Panc1 (cell line): Measurements from ENCODE around the gene NUDT22.

Experiments used
- POLR2AphosphoS5 ChIP-seq: IDR thresholded peaks from 2 replicates; pipeline ENCODE4 v1.6.1; 2012; ENCODE audit warnings: mild to moderate bottlenecking, low read depth, low read length, moderate library complexity
- TCF7L2 ChIP-seq: IDR thresholded peaks from 2 replicates; pipeline ENCODE4 v1.6.1; 2011; ENCODE audit warnings: mild to moderate bottlenecking, low read depth, low read length, inconsistent platforms
- TF ChIP-seq, protein P1 (sequence below): fragments of 450-650 bp; IDR thresholded peaks from 2 replicates; pipeline ENCODE4 v1.5.1; 2017; ENCODE audit warnings: mild to moderate bottlenecking
- TF ChIP-seq, protein P2 (sequence below), 2 experiments: IDR thresholded peaks; 2 replicates each; pipeline ENCODE4 v1.6.1; 2011 to 2012; ENCODE audit warnings: low read depth in 2 of 2, control low read depth in 1 of 2, low read length in 1 of 2, mild to moderate bottlenecking in 1 of 2, moderate library complexity in 1 of 2; ENCODE audit not compliant: insufficient read depth in 1 of 2

DNA sequence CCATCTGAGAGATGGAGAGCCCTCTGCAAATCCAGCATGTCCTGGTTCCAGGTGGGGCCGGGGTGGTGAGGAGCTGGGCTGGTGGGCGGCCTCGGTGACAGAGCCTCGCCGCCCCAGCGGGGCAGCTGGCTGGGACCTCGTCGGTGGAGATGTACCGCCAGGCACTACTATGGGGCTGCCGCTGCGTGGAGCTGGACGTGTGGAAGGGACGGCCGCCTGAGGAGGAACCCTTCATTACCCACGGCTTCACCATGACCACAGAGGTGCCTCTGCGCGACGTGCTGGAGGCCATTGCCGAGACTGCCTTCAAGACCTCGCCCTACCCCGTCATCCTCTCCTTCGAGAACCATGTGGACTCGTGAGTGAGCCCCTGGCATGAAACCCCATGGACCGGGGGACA, 32.3 kb downstream of the NUDT22 start:
- TF ChIP-seq, protein P1, sequence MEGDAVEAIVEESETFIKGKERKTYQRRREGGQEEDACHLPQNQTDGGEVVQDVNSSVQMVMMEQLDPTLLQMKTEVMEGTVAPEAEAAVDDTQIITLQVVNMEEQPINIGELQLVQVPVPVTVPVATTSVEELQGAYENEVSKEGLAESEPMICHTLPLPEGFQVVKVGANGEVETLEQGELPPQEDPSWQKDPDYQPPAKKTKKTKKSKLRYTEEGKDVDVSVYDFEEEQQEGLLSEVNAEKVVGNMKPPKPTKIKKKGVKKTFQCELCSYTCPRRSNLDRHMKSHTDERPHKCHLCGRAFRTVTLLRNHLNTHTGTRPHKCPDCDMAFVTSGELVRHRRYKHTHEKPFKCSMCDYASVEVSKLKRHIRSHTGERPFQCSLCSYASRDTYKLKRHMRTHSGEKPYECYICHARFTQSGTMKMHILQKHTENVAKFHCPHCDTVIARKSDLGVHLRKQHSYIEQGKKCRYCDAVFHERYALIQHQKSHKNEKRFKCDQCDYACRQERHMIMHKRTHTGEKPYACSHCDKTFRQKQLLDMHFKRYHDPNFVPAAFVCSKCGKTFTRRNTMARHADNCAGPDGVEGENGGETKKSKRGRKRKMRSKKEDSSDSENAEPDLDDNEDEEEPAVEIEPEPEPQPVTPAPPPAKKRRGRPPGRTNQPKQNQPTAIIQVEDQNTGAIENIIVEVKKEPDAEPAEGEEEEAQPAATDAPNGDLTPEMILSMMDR, result no peak
- TF ChIP-seq POLR2AphosphoS5 (no peak), TCF7L2 (no peak)
- TF ChIP-seq, protein P2, sequence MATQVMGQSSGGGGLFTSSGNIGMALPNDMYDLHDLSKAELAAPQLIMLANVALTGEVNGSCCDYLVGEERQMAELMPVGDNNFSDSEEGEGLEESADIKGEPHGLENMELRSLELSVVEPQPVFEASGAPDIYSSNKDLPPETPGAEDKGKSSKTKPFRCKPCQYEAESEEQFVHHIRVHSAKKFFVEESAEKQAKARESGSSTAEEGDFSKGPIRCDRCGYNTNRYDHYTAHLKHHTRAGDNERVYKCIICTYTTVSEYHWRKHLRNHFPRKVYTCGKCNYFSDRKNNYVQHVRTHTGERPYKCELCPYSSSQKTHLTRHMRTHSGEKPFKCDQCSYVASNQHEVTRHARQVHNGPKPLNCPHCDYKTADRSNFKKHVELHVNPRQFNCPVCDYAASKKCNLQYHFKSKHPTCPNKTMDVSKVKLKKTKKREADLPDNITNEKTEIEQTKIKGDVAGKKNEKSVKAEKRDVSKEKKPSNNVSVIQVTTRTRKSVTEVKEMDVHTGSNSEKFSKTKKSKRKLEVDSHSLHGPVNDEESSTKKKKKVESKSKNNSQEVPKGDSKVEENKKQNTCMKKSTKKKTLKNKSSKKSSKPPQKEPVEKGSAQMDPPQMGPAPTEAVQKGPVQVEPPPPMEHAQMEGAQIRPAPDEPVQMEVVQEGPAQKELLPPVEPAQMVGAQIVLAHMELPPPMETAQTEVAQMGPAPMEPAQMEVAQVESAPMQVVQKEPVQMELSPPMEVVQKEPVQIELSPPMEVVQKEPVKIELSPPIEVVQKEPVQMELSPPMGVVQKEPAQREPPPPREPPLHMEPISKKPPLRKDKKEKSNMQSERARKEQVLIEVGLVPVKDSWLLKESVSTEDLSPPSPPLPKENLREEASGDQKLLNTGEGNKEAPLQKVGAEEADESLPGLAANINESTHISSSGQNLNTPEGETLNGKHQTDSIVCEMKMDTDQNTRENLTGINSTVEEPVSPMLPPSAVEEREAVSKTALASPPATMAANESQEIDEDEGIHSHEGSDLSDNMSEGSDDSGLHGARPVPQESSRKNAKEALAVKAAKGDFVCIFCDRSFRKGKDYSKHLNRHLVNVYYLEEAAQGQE (IDR thresholded peaks at IDR 0.05; ENCODE audit: insufficient read depth in 1 of 2, low read depth in 2 of 2, low read length in 1 of 2), result no peak
